Testis (tissue), 3 donors: Measurements from ENCODE around the gene WNT11. TPM values are rescaled to one million over a fixed set of nuclear protein-coding genes. Genes with fewer than 3 reads are reported as not detected.

Experiments
- DNase-seq: peaks from one replicate; pipeline ENCODE4 v3.0.0-alpha.2; 2019
- H3K27ac ChIP-seq, 2 donors: fragments of 200-600 bp; sonication (generic); one replicate each; pipeline ENCODE4 v1.5.1; 2019
- H3K27me3 ChIP-seq: fragments of 200-600 bp; sonication (generic); one replicate; pipeline ENCODE4 v1.5.1; 2019
- H3K36me3 ChIP-seq: fragments of 200-600 bp; sonication (generic); one replicate; pipeline ENCODE4 v1.5.1; 2017; ENCODE audit warnings: low read depth; ENCODE audit errors: missing control alignments
- H3K4me1 ChIP-seq: fragments of 200-600 bp; sonication (generic); one replicate; pipeline ENCODE4 v1.5.1; 2019
- H3K4me3 ChIP-seq, 2 donors: fragments of 200-600 bp; sonication (generic); one replicate each; pipeline ENCODE4 v1.5.1; 2017 to 2019
- H3K9me3 ChIP-seq: fragments of 200-600 bp; sonication (generic); one replicate; pipeline ENCODE4 v1.5.1; 2017
- POLR2A ChIP-seq: fragments of 450-650 bp; IDR thresholded peaks from one replicate; pipeline ENCODE4 v1.6.1; 2017; ENCODE audit warnings: antibody characterized with exemption, mild to moderate bottlenecking, moderate library complexity
- WGBS, 2 donors: methylation state at CpG; one replicate each; pipeline ENCODE4 v1.1.5; 2018; 5-methylcytosine and 5-hydroxymethylcytosine counted together
- intact Hi-C: fragments of 100-400 bp; cut with DNase I; formaldehyde crosslinking; loops from one replicate; pipeline ENCODE4 v1.15.1; 2023; ENCODE audit warnings: low total_unique reads
- polyA plus RNA-seq: library from polyadenylated mRNA; stranded (reverse); fragments of 350-450 nt; fragmentation: Illumina TruSeq; extraction: RNeasy Lipid Tissue Mini Kit (QIAGEN cat#74804); gene quantifications from one replicate; pipeline ENCODE4 v1.2.3, GENCODE V29; 2014; ENCODE audit warnings: low read depth, low replicate concordance; ENCODE audit not compliant: insufficient read depth
- total RNA-seq, 2 donors: library from RNA; depleted of rRNA; stranded (reverse); fragments of >200 nt; gene quantifications; one replicate each; pipeline ENCODE4 v1.2.3, GENCODE V29; 2016
- TF ChIP-seq, protein P1 (sequence below), 3 experiments: fragments of 450-650 bp in 2 of 3; fragments of 200-600 bp in 1 of 3; sonication (generic) in 1 of 3; IDR thresholded peaks; one replicate each; pipeline ENCODE4 v1.5.1; 2016 to 2019; ENCODE audit warnings: antibody characterized with exemption in 3 of 3, mild to moderate bottlenecking in 2 of 3, moderate library complexity in 1 of 3

WNT11 gene
- total and polyA plus RNA-seq, 3 donors from 2014 or later, result 2.7 to 4.3 (median 2.8) TPM

- Histone ChIP-seq H3K27ac (no peak overlapping the region), H3K4me3 (no peak overlapping the region), H3K9me3 (no peaks in the 10 kb centered on the region), H3K36me3 (no peaks in the 10 kb centered on the region), H3K4me1 (no peaks in the 10 kb centered on the region), H3K27me3 (no peaks in the 10 kb centered on the region)
- no peak for TF ChIP-seq POLR2A
- TF ChIP-seq, protein P1, sequence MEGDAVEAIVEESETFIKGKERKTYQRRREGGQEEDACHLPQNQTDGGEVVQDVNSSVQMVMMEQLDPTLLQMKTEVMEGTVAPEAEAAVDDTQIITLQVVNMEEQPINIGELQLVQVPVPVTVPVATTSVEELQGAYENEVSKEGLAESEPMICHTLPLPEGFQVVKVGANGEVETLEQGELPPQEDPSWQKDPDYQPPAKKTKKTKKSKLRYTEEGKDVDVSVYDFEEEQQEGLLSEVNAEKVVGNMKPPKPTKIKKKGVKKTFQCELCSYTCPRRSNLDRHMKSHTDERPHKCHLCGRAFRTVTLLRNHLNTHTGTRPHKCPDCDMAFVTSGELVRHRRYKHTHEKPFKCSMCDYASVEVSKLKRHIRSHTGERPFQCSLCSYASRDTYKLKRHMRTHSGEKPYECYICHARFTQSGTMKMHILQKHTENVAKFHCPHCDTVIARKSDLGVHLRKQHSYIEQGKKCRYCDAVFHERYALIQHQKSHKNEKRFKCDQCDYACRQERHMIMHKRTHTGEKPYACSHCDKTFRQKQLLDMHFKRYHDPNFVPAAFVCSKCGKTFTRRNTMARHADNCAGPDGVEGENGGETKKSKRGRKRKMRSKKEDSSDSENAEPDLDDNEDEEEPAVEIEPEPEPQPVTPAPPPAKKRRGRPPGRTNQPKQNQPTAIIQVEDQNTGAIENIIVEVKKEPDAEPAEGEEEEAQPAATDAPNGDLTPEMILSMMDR (IDR thresholded peaks at IDR 0.05), result no peak
- intact Hi-C loops, result no loop called here
- no peak for DNase-seq
- 89 to 90% methylated on average over 10 of the region's 10 CpGs for WGBS, 2 donors
These were observed 18.3 kb upstream of the WNT11 start for GRCh38 chr11:76224461-76225121.

- Histone ChIP-seq H3K27ac (no peak overlapping the region), H3K4me1 (peaks cover 5% of the 10 kb centered on the region), H3K4me3 (no peak overlapping the region), H3K9me3 (no peaks in the 10 kb centered on the region), H3K36me3 (no peaks in the 10 kb centered on the region), H3K27me3 (no peaks in the 10 kb centered on the region)
- DNase-seq, result no peak
- WGBS, 2 donors, result 87 to 95% methylated on average over 3 of the region's 3 CpGs
- intact Hi-C loops, result no loop called here
- TF ChIP-seq, protein P1 (IDR thresholded peaks at IDR 0.05), result no peak
- no peak for TF ChIP-seq POLR2A
These were observed 15.1 kb upstream of the WNT11 start for GRCh38 chr11:76221365-76221764.

DNA sequence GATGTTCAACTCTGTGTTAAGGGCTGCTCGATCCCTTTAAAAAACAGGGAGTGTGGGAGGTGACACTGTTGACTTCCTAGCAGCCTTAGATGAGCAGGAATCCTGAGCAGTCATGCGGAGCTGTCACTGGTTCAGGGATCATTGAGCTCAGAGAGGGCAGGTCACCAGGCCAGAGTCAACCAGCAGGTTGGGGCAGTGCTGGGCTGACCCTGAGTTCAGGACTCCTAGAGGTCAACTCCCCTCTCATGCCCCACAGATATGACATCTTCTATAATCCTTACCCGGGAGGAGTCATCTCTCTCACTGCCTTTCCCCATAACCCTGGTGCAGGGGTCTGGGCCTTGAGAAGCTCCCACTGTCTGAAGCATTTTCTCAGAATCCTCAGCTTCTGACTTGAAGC lies 12.9 kb upstream of the WNT11 start:
- DNase-seq, result no peak
- TF ChIP-seq, protein P1 (IDR thresholded peaks at IDR 0.05), result no peak
- TF ChIP-seq POLR2A, result no peak
- WGBS, 2 donors, result 64 to 79% methylated on average over 3 of the region's 3 CpGs
- Histone ChIP-seq H3K4me3 (no peak overlapping the region), H3K27ac (no peak overlapping the region), H3K27me3 (no peaks in the 10 kb centered on the region), H3K4me1 (peaks cover 5% of the 10 kb centered on the region), H3K36me3 (no peaks in the 10 kb centered on the region), H3K9me3 (no peaks in the 10 kb centered on the region)
- intact Hi-C loops, result no loop called here

DNA sequence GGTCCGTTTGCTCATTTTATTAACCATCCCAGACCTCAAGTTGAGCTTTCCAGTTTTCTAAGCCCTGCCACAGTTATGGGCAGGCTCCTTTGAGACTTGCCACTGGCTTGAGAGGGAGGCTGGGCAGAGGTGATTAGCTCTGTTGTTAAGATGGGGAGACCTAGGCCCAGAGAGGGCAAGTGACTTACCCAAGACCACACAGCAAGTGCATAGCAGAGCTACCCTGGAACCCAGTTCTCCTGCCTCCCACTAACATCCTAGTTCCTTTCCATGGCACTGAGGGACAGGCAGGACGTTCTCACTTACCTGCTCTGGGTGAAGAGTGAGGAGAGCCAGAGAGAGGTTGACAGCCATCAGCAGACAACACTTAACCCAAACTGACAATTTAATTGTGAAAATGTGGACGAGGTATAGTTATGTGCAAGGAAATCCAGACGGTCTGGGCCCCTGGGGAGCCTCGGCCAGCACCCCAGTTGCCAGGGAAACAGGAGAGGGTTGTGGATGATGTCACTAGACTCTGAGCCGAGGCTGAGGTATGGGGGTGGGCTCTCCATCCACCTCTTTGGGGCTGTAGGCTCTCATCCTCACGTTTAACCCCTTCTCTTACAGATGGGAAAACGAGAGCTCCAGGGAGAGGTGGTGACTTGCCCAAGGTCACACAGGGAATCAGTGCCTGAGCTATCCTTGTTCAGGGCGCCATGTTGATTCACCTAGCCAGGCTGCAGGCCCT lies 12.3 kb upstream of the WNT11 start:
- no peak for TF ChIP-seq POLR2A
- TF ChIP-seq, protein P1 (IDR thresholded peaks at IDR 0.05), result no peak
- H3K27me3 ChIP-seq, result no peaks in the 10 kb centered on the region
- peaks cover 5% of the 10 kb centered on the region for H3K4me1 ChIP-seq
- no peaks in the 10 kb centered on the region for H3K9me3 ChIP-seq
- H3K27ac ChIP-seq, result no peak overlapping the region
- intact Hi-C loops, result no loop called here
- H3K4me3 ChIP-seq, result no peak overlapping the region
- DNase-seq, result no peak
- no peaks in the 10 kb centered on the region for H3K36me3 ChIP-seq
- 66 to 70% methylated on average over 9 of the region's 9 CpGs for WGBS, 2 donors
